Measurements from ENCODE around the gene TMEM221.

DNA sequence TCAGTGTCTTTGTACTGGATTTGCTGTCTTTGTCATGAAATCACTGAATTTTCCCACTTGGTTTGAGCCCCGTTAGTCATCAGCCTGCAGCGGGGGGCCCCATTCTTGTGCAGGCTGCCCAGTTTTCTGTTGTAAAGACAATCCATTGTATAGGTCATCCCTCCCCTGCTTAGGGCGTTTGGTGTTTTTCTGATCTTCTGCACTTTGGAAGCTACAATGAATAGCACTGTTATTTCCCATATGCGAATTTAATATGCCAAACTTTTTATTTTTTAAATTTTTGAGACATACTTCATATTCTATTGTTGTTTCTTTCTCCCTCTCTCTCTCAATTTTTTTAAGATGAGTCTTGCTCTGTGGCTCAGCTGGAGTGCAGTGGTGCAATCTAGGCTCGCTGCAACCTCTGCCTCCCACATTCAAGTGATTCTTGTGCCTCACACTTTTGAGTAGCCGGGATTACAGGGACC, 30.9 kb upstream of the TMEM221 start:
- TF ChIP-seq CTCF (IDR thresholded peaks at IDR 0.05; ENCODE audit: extremely low read depth in 1 of 2, insufficient read depth in 1 of 2, low read depth in 1 of 2, low read length in 2 of 2) (no peak), EZH2 (IDR thresholded peaks at IDR 0.05; ENCODE audit: borderline replicate concordance, low read depth, low read length, severe bottlenecking) (no peak), POLR2A (IDR thresholded peaks at IDR 0.05; ENCODE audit: low read depth, low read length) (no peak)

All from endothelial cell of umbilical vein (primary cell).